Common myeloid progenitor, CD34-positive (primary cell): ENCODE data around the gene HRH3. TPM values are rescaled to one million over a fixed set of nuclear protein-coding genes. Genes with fewer than 3 reads are reported as not detected.

ENCODE experiments used
- CTCF ChIA-PET: fragments of 350-600 bp; sonication (Branson Sonifier 250); formaldehyde crosslinking; loops from one replicate; lab custom pipeline; 2021; ENCODE audit warnings: antibody characterized with exemption; lab: Charles Lee
- POLR2A ChIA-PET: fragments of 350-600 bp; sonication (Branson Sonifier 250); formaldehyde crosslinking; loops from one replicate; lab custom pipeline; 2021; ENCODE audit warnings: antibody characterized with exemption; lab: Charles Lee
- DNase-seq, 3 donors: peaks; one replicate each; pipeline versions ENCODE4 v3.0.0 to v3.0.0-alpha.2; 2013
- H3K27ac ChIP-seq, 2 experiments: 1 replicate in 1 of 2; 2 replicates in 1 of 2; pipeline ENCODE4 v1.7.0; 2013; ENCODE audit warnings: inconsistent platforms in 2 of 2, low read length in 2 of 2, mild to moderate bottlenecking in 2 of 2, low read depth in 1 of 2, moderate library complexity in 1 of 2; ENCODE audit not compliant: severe bottlenecking in 2 of 2, insufficient read depth in 1 of 2, poor library complexity in 1 of 2
- H3K27me3 ChIP-seq, 5 experiments: replicated peaks in 2 of 5; 1 replicate in 3 of 5; 2 replicates in 2 of 5; pipeline versions ENCODE4 v1.6.1 to v1.7.0; 2013; ENCODE audit warnings: low read length in 4 of 5, mild to moderate bottlenecking in 2 of 5, moderate library complexity in 2 of 5, inconsistent platforms in 1 of 5; ENCODE audit not compliant: insufficient read depth in 5 of 5, control insufficient read depth in 4 of 5
- H3K36me3 ChIP-seq, 4 experiments: 1 replicate in 2 of 4; 2 replicates in 2 of 4; pipeline versions ENCODE4 v1.6.1 to v1.7.0; 2013; ENCODE audit warnings: low read length in 3 of 4, control low read depth in 1 of 4, mild to moderate bottlenecking in 1 of 4; ENCODE audit not compliant: control insufficient read depth in 4 of 4, insufficient read depth in 4 of 4
- H3K4me1 ChIP-seq, 4 experiments: 1 replicate in 3 of 4; 2 replicates in 1 of 4; pipeline versions ENCODE4 v1.6.1 to v1.7.1; 2013; ENCODE audit warnings: low read length in 3 of 4, mild to moderate bottlenecking in 3 of 4, control low read depth in 1 of 4, inconsistent platforms in 1 of 4, moderate library complexity in 1 of 4; ENCODE audit not compliant: control insufficient read depth in 4 of 4, insufficient read depth in 4 of 4; ENCODE audit errors: control extremely low read depth in 1 of 4
- H3K4me3 ChIP-seq, 7 experiments: 1 replicate in 4 of 7; 2 replicates in 3 of 7; pipeline versions ENCODE4 v1.5.1 to v1.7.0; 2013; ENCODE audit warnings: mild to moderate bottlenecking in 7 of 7, low read length in 6 of 7, moderate library complexity in 6 of 7, inconsistent platforms in 2 of 7, low read depth in 2 of 7, control low read depth in 1 of 7; ENCODE audit not compliant: insufficient read depth in 4 of 7, control insufficient read depth in 1 of 7; ENCODE audit errors: extremely low read depth in 1 of 7
- H3K9me3 ChIP-seq, 5 experiments: 1 replicate in 4 of 5; 2 replicates in 1 of 5; pipeline versions ENCODE4 v1.6.1 to v1.7.1; 2013; ENCODE audit warnings: low read length in 4 of 5, mild to moderate bottlenecking in 2 of 5, inconsistent platforms in 1 of 5, low read depth in 1 of 5, moderate library complexity in 1 of 5; ENCODE audit not compliant: control insufficient read depth in 4 of 5, insufficient read depth in 2 of 5; ENCODE audit errors: control extremely low read depth in 1 of 5
- WGBS: methylation state at CpG from one replicate; pipeline ENCODE4 v1.1.5; 2013; ENCODE audit not compliant: insufficient coverage; 5-methylcytosine and 5-hydroxymethylcytosine counted together
- polyA plus RNA-seq: library from polyadenylated mRNA; unstranded; fragments of 120-200 nt; gene quantifications from one replicate; pipeline ENCODE4 v1.2.1, GENCODE V29; 2013

The HRH3 gene
- not detected for polyA plus RNA-seq

DNA sequence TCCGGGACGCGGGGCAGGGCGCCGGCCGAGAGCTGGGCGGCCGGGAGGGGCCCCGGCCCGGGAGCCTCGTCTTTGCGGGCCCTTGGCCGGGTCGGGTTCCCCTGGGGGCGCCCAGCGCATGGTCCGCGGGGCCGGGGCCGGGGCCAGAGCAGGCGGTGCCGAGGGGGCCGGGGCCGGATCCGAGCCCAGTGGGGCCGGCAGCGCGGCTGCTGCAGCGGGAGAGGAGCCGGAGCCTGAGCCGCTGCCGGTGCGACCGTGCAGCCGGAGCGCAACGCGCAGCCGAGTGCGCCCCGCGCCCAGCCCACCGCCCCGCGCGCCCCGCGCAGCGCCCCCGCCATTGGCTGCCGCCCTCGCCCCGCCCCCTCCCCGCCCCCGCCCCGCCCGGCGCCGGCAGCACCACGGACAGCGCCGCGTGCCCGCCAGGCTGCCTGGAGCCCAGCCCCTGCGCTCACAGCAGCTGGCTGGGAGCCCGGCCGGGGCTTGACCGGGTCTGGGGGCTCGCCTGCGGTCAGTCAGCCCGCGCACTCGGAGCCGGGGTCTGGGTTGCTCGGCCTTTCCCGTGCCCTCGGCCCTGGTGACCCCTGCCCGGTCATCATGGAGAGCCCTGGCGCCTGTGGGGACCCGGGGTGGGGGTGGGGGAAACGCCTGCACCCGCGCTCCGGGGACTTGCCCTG is at the start of gene HRH3:
Gene HRH3, minus strand, starts transcription at position 287 of the 674 bp plus-strand sequence. CDS start 308 bp downstream, outside the sequence.
- Histone ChIP-seq H3K9me3 (no peaks in the 10 kb centered on the region), H3K4me1 (peaks cover 0 to 21% (median 14%) of the 10 kb centered on the region in 4 experiments), H3K27ac (no peak within 1 kb of the TSS), H3K36me3 (no peaks in the 10 kb centered on the region), H3K4me3 (peak within 1 kb of the TSS in 6 of 7 experiments; percentile 19 to 54 (median 36)), H3K27me3 (peaks cover 0 to 95% (median 21%) of the 10 kb centered on the region in 5 experiments)
- POLR2A ChIA-PET: no interaction called here
- under 1% methylated on average over 41 of the region's 84 CpGs for WGBS
- CTCF ChIA-PET: no interaction called here
- peak in 2 of 3 donors; percentile 54 to 62 for DNase-seq

DNA sequence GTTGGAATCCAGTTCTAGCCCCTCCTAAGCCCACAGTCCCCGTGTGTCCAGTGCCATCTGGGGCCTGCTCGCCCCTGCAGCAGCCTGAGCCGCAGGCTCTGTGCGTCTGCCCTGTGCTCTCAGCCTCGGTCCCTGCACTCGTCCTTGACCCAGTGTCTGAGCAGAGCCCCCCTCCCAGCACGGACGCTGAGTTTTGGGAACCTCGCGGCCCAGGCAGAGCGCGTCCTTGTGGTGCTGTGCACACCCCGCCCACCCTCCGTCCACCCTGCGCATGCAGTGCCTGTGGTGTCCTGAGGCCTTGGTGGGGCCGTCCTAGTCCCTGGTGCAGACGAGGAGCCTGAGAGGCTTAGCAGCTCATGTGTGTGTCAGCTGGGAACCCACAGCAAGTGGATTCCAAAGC is 49.8 kb upstream of the HRH3 start:
- no peak overlapping the region for H3K4me3 ChIP-seq
- DNase-seq: no peak
- no peaks in the 10 kb centered on the region for H3K4me1 ChIP-seq
- H3K9me3 ChIP-seq: peaks cover 0 to 6% (median 4%) of the 10 kb centered on the region in 5 experiments
- WGBS: 99% methylated on average over 14 of the region's 17 CpGs
- ChIA-PET POLR2A (no interaction called here), CTCF (no interaction called here)
- H3K27me3 ChIP-seq: no peaks in the 10 kb centered on the region
- H3K36me3 ChIP-seq: peaks cover 6 to 63% (median 36%) of the 10 kb centered on the region in 4 experiments
- no peak overlapping the region for H3K27ac ChIP-seq

DNA sequence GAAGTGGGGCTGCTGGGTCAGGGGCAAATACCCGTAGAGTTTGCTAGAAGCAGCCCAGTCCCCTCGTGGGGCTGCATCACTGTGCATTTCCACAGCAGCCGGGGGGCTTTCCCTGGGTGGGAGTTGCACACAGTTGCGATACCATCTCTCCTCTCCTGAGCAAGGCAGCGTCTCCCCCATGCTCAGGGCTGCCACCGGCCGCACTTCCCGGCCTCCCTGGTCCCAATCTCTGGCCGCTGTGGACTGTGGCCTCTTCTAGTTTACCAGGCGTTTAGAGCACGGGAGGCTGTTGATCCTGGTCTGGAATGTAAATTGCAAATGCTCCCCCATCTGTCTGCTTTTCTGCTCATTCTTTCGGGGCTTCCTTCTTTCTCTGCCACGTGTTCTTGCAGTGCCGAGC is 49.3 kb upstream of the HRH3 start:
- Histone ChIP-seq H3K4me3 (no peak overlapping the region), H3K27ac (no peak overlapping the region), H3K4me1 (no peaks in the 10 kb centered on the region), H3K9me3 (peaks cover 0 to 9% (median 6%) of the 10 kb centered on the region in 5 experiments), H3K27me3 (no peaks in the 10 kb centered on the region), H3K36me3 (peaks cover 9 to 65% (median 40%) of the 10 kb centered on the region in 4 experiments)
- ChIA-PET POLR2A (no interaction called here), CTCF (no interaction called here)
- WGBS: 97% methylated on average over 12 of the region's 14 CpGs
- no peak for DNase-seq

DNA sequence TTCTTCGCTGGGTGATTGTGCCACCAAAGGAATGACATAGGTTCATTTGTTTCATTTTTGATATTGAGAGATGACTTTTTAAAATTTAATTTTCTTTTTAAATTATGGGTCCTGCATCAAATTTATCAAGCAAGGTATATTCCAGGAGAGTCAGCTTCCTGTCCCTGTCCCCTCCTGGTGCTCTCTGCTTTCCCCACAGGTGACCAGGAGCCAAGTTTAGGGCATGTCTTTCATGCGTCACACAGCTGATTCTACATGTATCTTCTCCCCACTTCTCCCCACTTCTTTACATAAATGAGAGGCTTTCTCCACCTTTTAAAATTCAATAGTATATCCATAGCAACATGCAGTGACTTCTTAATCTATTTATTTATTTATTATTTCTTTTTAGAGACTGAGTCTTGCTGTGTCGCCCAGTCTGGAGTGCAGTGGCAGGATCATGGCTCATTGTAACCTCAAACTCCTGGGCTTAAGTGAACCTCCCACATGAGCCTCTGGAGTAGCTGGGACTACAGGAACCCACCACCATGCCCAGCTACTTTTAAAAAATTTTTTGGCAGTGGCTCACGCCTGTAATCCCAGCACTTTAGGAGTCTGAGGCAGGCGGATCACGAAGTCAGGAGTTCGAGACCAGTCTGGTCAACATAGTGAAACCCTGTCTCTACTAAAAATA is 48.3 kb upstream of the HRH3 start:
- H3K4me3 ChIP-seq: no peak overlapping the region
- H3K27me3 ChIP-seq: no peaks in the 10 kb centered on the region
- CTCF ChIA-PET: no interaction called here
- H3K27ac ChIP-seq: no peak overlapping the region
- WGBS: 98% methylated on average over 6 of the region's 7 CpGs
- peaks cover 0 to 14% (median 6%) of the 10 kb centered on the region in 5 experiments for H3K9me3 ChIP-seq
- no peak for DNase-seq
- POLR2A ChIA-PET: no interaction called here
- H3K36me3 ChIP-seq: peaks cover 14 to 63% (median 41%) of the 10 kb centered on the region in 4 experiments
- no peaks in the 10 kb centered on the region for H3K4me1 ChIP-seq

DNA sequence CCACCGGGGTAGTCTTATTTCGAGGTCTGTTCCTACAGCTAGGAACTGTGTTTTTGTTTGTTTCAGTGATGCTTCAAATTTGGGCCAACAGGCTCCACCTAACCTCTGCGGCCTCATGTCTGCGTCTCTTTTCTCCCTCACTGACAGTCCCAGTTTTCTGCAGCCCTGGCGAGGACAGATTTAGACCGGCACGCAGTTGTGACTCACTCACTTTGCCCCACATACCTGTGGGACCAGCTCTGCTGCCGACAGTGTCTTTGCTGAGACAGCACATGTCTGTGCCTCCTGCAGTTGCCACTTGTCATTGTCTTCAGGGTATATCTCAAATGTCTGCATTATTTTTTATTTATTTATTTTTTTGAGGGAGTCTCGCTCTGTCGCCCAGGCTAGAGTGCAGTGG is 47.5 kb upstream of the HRH3 start:
- ChIA-PET CTCF (no interaction called here), POLR2A (no interaction called here)
- peaks cover 11 to 63% (median 38%) of the 10 kb centered on the region in 4 experiments for H3K36me3 ChIP-seq
- no peak overlapping the region for H3K27ac ChIP-seq
- no peaks in the 10 kb centered on the region for H3K4me1 ChIP-seq
- peaks cover 0 to 14% (median 6%) of the 10 kb centered on the region in 5 experiments for H3K9me3 ChIP-seq
- WGBS: 97% methylated on average over 8 of the region's 10 CpGs
- DNase-seq: no peak
- H3K27me3 ChIP-seq: no peaks in the 10 kb centered on the region
- no peak overlapping the region for H3K4me3 ChIP-seq

DNA sequence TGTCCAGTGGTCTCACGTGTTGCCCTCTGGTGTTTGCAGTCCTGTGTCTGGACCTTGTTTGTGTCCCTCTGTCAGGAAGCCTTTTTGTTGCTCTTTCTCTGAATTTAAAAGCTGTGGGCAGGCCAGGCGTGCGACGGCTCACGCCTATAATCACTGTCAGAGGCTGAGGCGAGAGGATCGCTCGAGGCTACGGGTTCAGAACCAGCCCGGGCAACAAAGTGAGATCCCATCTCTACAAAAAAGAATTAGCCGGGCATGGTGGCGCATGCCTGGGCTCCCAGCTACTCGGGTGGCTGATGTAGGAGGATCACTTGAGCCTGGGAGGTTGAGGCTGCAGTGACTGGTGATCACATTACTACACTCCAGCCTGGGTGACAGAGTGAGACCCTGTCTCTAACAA is 46.8 kb upstream of the HRH3 start:
- Histone ChIP-seq H3K27me3 (no peaks in the 10 kb centered on the region), H3K36me3 (peaks cover 10 to 62% (median 37%) of the 10 kb centered on the region in 4 experiments)
- POLR2A ChIA-PET: no interaction called here

DNA sequence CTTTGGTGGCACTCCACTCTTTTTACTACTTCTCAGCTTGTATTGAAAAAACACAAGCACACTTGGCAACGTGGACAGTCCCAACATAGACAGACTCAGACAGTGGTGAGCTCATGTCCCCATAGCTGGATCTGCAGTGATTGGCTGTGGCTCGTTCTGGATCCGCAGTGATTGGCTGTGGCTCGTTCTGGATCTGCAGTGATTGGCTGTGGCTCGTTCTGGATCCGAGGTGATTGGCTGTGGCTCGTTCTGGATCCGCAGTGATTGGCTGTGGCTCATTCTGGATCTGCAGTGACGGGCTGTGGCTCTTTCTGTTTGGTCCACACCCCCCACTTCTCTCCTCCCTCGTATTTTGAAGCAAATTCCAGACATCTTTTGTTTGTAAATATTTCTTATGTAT is 46.3 kb upstream of the HRH3 start:
- H3K4me1 ChIP-seq: no peaks in the 10 kb centered on the region
- H3K36me3 ChIP-seq: peaks cover 10 to 63% (median 40%) of the 10 kb centered on the region in 4 experiments
- peaks cover 0 to 14% (median 6%) of the 10 kb centered on the region in 5 experiments for H3K9me3 ChIP-seq
- no peak overlapping the region for H3K4me3 ChIP-seq
- no peaks in the 10 kb centered on the region for H3K27me3 ChIP-seq
- ChIA-PET CTCF (no interaction called here), POLR2A (no interaction called here)
- H3K27ac ChIP-seq: no peak overlapping the region
- DNase-seq: peak in 2 of 3 donors; percentile 27 to 33
- 98% methylated on average over 8 of the region's 10 CpGs for WGBS

More for the DNA sequence above, 46.8 kb upstream of the HRH3 start:
- Histone ChIP-seq H3K4me1 (no peaks in the 10 kb centered on the region), H3K27ac (no peak overlapping the region), H3K9me3 (peaks cover 0 to 14% (median 6%) of the 10 kb centered on the region in 5 experiments), H3K4me3 (no peak overlapping the region)
- 96% methylated on average over 11 of the region's 13 CpGs for WGBS
- CTCF ChIA-PET: no interaction called here
- DNase-seq: no peak
